GM12891 (cell line): ENCODE measurements around the gene ARHGEF6.

Source experiments
- PAX5 ChIP-seq: IDR thresholded peaks from 2 replicates; pipeline ENCODE4 v1.6.1; 2011; ENCODE audit warnings: low read length, moderate library complexity, mild to moderate bottlenecking; ENCODE audit not compliant: insufficient read depth, severe bottlenecking
- POLR2A ChIP-seq: IDR thresholded peaks from 2 replicates; pipeline ENCODE4 v1.6.1; 2011; ENCODE audit warnings: low read depth, low read length, control low read depth
- POLR2AphosphoS5 ChIP-seq: IDR thresholded peaks from 2 replicates; pipeline ENCODE4 v1.6.1; 2011; ENCODE audit warnings: low read depth, low read length, control low read depth
- POU2F2 ChIP-seq: IDR thresholded peaks from 2 replicates; pipeline ENCODE4 v1.6.1; 2011; ENCODE audit warnings: low read depth, mild to moderate bottlenecking, control low read depth, low read length, moderate library complexity
- TAF1 ChIP-seq: IDR thresholded peaks from 2 replicates; pipeline ENCODE4 v1.6.1; 2011; ENCODE audit warnings: low read depth, low read length, control low read depth

DNA sequence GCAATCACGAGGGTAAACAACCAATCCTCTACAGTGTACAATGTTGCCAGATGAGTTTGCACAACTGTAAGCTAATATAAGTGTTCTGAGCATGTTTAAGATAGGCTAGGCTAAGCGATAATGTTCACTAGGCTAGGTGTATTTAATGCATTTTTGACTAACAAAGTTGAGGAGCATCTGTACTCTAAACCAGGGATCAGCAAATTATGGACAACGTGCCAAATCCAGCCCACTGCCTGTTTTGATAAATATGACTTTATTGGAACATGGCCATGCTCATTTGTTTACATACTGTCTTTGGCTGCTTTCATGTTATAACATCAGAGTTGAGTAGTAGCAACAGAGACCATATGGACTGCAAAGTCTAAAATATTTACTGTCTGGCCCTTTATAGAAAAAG lies 46.3 kb upstream of the ARHGEF6 start:
- TF ChIP-seq POLR2AphosphoS5 (no peak), POLR2A (no peak), TAF1 (no peak), PAX5 (no peak), POU2F2 (no peak)
